ENCODE results near the gene DNAH10.

- TF ChIP-seq ZSCAN18 (CRISPR knock-in tag; IDR thresholded peaks at IDR 0.05) (no peak), CTCF (IDR thresholded peaks at IDR 0.05) (no peak), ETV6 (CRISPR knock-in tag; IDR thresholded peaks at IDR 0.05) (no peak), ATF6 (CRISPR knock-in tag; IDR thresholded peaks at IDR 0.05) (no peak), MAX (CRISPR knock-in tag; IDR thresholded peaks at IDR 0.05) (no peak), TP53 (CRISPR knock-in tag; IDR thresholded peaks at IDR 0.05) (no peak), ZNF416 (CRISPR knock-in tag; IDR thresholded peaks at IDR 0.05) (no peak), SP1 (CRISPR knock-in tag; conservative IDR thresholded peaks at IDR 0.05) (no peak), CBFB (CRISPR knock-in tag; IDR thresholded peaks at IDR 0.05; ENCODE audit: low read depth) (no peak), E2F1 (CRISPR knock-in tag; IDR thresholded peaks at IDR 0.05) (no peak), ELF4 (CRISPR knock-in tag; IDR thresholded peaks at IDR 0.05; ENCODE audit: low read depth) (no peak), ZNF425 (CRISPR knock-in tag; conservative IDR thresholded peaks at IDR 0.05) (no peak)
These were observed 96.1 kb downstream of the DNAH10 start for GRCh38 chr12:123858176-123858575.
